ENCODE data around the gene PRRC2B. TPM values are rescaled to one million over a fixed set of nuclear protein-coding genes. Genes with fewer than 3 reads are reported as not detected.
"Not testable (repeated sequence)": the region's sequence is repeated elsewhere in the genome, so short reads cannot be mapped to it uniquely, and the experiment has no call there.

Gene PRRC2B
- total RNA-seq, 1 experiment from 2014 or later: 26.2 TPM

- no peak for DNase-seq (ENCODE audit: low spot score)
Measured at GRCh38 chr9:131386281-131386680, 7.6 kb upstream of the PRRC2B start.

- DNase-seq (ENCODE audit: low spot score): no peak
Measured at GRCh38 chr9:131387394-131387793, 6.5 kb upstream of the PRRC2B start.

GRCh38 chr9:131391020-131391419 lies 2.9 kb upstream of the PRRC2B start:
- DNase-seq (ENCODE audit: low spot score): no peak

- DNase-seq (ENCODE audit: low spot score): no peak
Measured at GRCh38 chr9:131391504-131391903, 2.4 kb upstream of the PRRC2B start.

GRCh38 chr9:131394464-131395156 lies 724 bp downstream of the PRRC2B start:
- DNase-seq (ENCODE audit: low spot score): no peak

- no peak for DNase-seq (ENCODE audit: low spot score)
Measured at GRCh38 chr9:131395157-131396098, 1.5 kb downstream of the PRRC2B start.

GRCh38 chr9:131396099-131396479 lies 2.2 kb downstream of the PRRC2B start:
- DNase-seq (ENCODE audit: low spot score): not testable (repeated sequence)

GRCh38 chr9:131396626-131397025 lies 2.7 kb downstream of the PRRC2B start:
- no peak for DNase-seq (ENCODE audit: low spot score)

- DNase-seq (ENCODE audit: low spot score): no peak
Measured at GRCh38 chr9:131397100-131397790, 3.4 kb downstream of the PRRC2B start.

GRCh38 chr9:131398204-131398603 lies 4.3 kb downstream of the PRRC2B start:
- DNase-seq (ENCODE audit: low spot score): no peak

GRCh38 chr9:131399972-131400371 lies 6.1 kb downstream of the PRRC2B start:
- DNase-seq (ENCODE audit: low spot score): no peak

GRCh38 chr9:131400627-131401026 lies 6.7 kb downstream of the PRRC2B start:
- no peak for DNase-seq (ENCODE audit: low spot score)

- DNase-seq (ENCODE audit: low spot score): peak; percentile 71
Measured at GRCh38 chr9:131402073-131402472, 8.2 kb downstream of the PRRC2B start.

- DNase-seq (ENCODE audit: low spot score): peak; percentile 81
Measured at GRCh38 chr9:131402738-131403492, 9.0 kb downstream of the PRRC2B start.

GRCh38 chr9:131403493-131403773 lies 9.5 kb downstream of the PRRC2B start:
- no peak for DNase-seq (ENCODE audit: low spot score)

GRCh38 chr9:131404581-131404980 lies 10.7 kb downstream of the PRRC2B start:
- no peak for DNase-seq (ENCODE audit: low spot score)

GRCh38 chr9:131404987-131405386 lies 11.1 kb downstream of the PRRC2B start:
- DNase-seq (ENCODE audit: low spot score): no peak

GRCh38 chr9:131405428-131405827 lies 11.5 kb downstream of the PRRC2B start:
- peak; percentile 67 for DNase-seq (ENCODE audit: low spot score)

- DNase-seq (ENCODE audit: low spot score): no peak
Measured at GRCh38 chr9:131405858-131406537, 12.1 kb downstream of the PRRC2B start.

- no peak for DNase-seq (ENCODE audit: low spot score)
Measured at GRCh38 chr9:131406563-131407436, 12.9 kb downstream of the PRRC2B start.
